ENCODE data around the gene PPBP. TPM values are rescaled to one million over a fixed set of nuclear protein-coding genes. Genes with fewer than 3 reads are reported as not detected.
"Not testable (repeated sequence)": the region's sequence is repeated elsewhere in the genome, so short reads cannot be mapped to it uniquely, and the experiment has no call there.

PPBP gene
- total RNA-seq, 1 donor from 2014 or later = 2.9 TPM

DNA sequence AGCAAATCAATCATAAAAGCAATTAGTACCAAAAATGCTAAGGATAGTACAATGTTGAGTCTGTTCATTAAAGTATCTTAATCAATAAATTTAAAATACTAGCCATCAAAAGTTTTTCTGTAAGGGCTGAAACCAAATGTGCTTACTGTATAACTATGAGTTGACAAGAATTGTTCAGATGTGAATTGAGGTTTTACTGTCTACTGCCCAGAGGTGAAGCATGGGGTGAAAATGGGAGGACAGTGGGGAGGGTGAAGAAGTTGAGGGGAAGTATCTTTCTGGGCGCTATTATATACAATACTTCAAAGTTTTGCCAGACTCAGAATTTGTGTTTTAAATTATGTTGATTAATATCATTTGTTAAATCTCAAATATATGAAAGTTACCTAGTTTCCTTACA lies 4.1 kb upstream of the PPBP start:
- no peak for DNase-seq

DNA sequence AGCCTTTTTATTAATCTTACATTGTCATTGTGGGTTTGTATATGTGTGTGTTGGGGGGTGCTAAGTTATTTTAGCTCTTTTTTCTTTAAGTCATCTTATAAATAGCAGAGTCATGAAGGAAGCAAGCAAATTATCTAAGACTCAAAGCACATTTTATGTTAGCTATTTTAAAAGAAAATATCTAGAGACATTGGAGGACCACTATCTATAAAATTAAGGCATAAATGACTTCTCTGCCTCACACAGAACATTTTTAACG lies 3.7 kb upstream of the PPBP start:
- no peak for DNase-seq

DNA sequence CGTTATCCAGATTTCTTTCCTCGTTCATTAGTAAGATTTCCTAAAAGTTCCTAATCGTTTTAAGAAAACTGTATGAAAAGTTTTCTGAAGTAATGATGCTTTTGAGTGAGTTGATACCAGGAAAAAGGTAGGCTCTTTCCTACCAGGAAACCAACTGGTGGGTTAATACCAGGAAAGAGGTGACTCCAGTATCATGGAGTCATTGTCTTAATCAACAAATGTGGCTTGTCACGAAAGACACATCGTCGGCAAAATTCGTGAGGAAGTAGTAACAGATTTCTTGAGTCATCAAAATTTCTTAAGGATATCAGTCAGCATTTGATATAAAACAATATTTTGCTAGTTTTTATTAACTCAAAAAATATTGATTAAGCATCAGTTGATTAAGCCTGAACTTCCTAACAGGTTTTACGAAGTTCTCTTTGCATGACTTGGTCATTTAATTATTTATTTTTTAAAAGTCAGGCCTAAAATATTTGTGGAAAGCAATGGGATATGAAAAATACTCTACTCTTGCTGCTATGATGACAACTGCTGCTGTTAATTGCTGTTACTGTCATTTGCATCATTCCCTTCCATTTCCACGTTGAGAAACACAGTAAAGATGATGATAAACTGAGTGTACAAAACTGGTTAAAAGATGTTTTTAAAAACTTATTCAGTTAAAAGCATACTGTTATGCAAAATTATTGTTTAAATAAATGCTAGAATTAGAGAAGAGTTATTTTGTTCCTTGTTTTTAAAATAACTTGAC lies 3.2 kb upstream of the PPBP start:
- DNase-seq = no peak

DNA sequence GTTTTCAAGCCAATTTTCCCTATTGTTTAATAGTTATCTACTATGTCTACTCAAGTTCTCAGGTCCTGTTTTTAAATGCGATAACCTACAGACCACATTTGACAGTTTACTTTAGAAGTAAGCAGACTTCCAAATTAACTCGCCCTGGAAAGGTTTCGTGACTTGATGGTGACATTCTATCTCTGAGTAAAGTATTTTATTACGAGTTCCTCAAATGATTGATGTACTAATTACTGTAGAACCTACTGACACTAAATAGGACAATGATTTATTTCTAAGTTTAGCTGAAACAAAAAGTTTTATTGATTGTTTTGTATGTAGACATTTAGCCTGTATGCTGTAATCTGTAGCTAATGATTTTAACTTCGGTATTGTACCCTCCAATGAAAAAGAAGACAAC lies 1.9 kb upstream of the PPBP start:
- DNase-seq = no peak

DNA sequence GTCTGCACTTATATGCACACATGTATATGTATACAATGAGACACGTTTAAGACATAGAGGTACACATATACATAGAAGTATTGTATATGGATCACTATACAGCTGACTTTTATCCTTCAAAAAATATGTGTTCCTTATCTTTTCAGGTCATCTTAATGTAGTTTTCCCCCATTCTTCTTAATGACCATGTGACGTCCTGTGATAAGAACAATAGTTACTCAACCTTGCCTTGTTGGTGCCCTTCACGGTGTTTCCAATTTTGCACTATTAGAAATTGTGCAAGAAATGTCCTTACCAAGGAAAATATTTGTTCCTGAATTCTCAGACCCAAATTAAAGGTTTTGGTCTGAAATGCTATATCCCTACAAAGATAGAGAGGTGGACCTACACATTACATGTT lies 1.0 kb upstream of the PPBP start:
- no peak for DNase-seq

DNA sequence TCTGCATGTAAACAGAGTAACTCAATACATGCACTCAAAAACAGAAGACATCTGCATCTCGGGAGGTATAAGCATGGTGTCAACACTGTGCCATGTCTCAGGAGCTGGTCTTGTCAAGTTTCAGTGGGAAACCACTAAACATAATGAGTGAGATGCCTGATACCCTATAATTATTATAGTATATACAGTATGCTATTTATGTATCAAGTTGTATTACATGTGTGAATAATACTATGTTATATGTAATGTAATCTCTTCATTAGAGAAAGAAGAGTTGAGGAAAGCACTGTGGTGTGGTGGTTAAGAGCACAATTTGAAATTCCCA lies 2.5 kb downstream of the PPBP start:
- no peak for DNase-seq

DNA sequence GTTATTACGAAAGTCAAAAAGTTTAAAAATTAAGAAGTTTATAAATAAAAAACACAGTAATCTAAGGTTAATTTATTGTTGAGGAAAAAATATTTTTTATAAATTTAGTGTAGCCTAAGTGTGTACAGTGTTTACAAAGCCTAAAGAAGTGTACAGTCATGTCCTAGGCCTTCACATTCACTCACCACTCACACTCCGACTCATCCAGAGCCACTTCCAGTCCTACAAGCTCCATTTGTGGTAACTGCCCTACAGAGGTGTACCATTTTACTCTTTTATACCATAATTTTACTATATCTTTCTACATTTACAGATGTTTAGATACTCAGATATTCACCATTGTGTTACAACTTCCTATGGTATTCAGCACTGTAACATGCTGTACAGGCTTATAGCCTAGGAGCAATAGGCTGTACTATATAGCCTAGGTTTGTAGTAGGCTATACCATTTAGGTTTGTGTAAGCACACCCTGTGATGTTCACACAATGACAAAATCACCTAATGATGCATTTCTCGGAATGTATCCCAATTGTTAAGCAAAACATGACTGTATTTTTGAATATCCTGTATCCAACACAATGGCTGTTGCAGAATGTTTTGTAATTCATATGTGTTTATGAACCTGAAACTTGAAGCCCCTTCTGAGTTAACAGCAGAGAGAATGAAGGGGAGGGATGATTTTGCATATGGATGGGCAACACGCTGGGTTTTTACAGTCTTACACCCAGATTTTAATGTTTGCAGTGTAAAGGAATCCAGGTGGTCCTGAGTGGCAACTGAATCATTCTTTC lies 3.1 kb downstream of the PPBP start:
- no peak for DNase-seq

DNA sequence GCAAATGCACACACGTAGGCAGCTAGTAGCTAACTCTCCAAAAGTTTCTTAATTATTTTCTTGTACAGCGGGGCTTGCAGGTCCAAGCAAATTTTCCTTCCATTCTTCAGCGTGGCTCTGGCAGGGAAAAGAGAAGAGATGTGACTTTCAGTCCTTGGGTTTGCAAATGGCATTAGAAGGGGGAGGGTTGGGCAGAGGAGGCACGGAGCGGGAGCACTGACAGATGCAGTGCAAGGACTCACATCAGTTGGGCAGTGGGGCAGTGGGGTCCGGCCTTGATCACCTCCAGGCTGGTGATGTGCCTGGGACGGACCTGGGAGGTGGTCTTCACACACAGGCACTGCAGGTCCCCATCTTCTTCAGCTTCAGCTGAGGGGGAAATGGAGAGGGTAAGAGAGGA lies 6.8 kb downstream of the PPBP start:
- not testable (repeated sequence) for DNase-seq

DNA sequence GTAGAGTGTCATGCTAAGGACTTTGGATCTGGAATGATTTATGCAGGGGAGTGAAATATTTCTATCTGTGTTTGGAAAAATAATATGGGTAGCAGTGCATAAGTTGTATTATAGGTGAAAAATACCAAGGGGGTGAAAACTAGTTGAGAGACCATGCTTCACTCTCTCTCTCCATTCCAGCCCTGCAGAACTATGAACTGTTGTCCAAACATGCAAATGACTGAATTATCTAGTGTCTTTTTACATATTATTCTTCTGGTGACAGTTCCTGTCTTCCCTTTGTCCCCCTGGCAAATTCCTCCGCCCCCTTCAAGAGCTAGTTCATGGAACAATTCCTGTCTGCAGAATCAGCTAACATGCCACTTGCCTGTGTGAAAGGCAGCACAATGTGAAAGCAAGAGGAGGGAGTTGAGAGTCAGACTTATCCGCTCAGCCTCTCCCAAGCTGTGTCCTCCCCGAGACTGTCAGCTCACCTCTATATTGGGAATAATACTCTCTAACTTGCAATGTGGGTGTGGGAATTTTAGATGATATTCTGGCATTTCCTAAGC lies 8.5 kb downstream of the PPBP start:
- no peak for DNase-seq

DNA sequence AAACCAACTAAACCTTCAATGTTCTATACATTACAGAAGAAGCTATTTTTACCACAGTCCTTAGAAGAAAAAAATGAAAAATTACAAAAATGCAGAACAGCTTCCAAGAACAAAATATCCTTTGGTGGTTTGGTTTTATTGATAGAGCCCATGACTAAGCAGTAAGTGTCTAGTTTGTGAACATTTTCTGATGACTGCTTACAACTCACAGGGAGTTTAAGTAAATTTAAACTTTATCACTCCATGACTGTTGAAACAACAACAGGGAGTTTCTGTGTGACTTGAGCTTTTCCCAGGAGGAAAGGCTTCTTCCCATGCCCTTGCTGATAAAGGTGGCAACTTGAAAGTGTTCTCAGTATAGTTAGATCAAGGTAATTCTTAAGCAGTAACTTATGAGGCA lies 9.1 kb downstream of the PPBP start:
- no peak for DNase-seq

DNA sequence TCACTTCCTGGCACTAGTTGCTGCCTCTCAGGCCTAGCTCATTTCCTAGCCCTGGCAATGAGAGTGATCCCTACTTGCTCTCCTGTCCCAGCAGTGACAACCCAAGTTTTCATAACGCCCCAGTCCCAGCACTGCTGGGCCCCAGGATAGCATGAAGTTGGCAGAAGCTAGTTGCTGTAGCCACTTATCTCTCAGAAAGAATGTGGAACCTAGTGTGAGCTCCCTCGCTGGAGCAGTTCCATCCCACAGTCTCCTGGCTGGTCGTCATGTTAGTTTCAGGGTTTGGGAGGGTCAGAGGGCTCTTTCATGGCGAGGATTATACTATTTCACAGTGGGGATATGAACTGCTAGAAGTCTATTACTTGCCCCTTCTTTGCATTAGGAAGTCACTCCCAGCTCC lies 11.3 kb downstream of the PPBP start:
- no peak for DNase-seq

DNA sequence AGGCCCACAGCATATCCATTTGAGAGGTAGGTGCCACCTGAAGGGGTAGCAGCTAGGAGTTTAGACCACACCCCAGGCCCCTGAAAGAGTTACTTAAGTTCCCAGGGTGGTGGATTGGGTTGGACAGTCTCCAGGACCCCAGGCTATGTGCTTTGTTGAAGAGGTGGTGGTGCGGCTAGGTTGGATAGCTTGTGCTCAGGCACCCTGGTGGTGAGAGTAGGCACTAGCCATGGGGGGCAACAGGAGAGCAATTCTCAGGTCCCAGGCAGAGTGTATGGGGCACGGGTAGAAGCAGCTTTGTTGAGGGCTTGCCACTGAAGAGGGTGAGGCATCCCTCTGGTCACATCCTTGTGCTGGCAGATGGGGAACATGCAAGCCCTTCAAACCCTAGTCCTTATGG lies 11.8 kb downstream of the PPBP start:
- DNase-seq = no peak

DNA sequence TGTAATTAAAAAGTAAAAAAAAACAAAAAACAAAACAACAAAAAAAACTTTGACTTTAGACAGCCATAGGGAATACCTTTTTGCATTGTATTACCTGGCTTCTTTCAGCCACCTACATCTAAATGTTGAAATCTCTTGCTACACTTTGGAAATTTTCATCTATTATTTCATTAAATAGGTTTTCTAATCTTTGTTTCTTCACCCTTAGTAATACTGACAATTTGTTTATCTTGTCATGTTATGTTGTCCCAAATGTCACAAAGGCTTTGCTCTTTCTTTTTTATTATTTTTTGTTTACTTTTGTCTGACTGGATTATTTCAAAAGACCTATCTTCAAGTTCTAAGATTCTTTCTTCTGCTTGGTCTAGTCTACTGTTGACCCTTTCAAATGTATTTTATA lies 13.6 kb downstream of the PPBP start:
- DNase-seq = no peak

DNA sequence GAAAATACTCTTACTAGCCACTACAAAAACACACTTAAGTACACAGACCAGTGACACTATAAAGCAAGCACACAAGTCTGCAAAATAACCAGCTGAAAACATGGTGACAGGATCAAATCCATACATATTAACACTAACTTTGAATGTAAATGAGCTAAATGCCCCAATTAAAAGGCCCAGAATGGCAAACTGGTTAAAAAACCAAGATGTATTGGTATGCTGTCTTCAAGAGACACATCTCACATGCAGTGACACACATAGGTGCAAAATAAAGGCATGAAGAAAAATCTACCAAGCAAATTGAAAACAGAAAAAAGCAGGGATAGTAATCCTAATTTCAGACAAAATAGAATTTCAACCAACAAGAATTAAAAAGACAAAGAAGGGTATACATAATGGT lies 17.0 kb downstream of the PPBP start:
- no peak for DNase-seq

DNA sequence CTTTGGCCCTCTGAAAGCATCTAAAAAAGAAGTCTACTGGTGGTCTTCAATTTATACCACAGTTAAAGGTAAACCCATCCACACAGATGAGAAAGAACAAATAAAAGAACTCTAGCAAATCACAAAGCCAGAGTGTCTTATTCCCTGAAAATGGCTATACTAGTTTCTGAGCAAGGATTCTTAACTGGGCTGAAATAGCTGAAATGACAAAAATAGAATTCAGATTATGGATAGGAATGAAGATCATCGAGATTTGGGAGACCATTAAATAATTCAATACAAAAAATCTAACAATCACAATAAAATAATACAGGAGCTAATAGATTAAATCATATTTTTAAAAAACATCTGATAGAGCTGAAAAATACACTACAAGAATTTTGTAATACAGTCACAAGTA lies 18.0 kb downstream of the PPBP start:
- DNase-seq = no peak

DNA sequence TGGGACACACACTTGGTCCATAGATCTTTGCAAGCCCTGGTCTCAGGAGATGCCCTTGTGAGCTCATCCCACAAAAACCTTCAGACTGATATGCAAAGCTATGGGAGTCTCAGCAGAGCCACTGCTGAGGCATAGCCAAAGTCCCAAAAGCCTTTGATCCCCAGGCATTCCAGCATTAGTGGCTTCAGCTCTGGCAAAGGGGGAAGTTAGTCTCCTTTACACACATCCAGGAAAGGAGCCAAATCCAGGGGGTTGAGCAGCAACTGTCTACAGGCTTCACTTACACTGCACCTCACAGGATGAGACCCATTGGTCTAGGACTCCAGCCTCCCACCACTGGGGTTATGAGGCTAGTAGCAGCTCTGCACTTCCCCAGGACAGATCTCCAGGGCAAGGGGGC lies 20.1 kb downstream of the PPBP start:
- DNase-seq = no peak

DNA sequence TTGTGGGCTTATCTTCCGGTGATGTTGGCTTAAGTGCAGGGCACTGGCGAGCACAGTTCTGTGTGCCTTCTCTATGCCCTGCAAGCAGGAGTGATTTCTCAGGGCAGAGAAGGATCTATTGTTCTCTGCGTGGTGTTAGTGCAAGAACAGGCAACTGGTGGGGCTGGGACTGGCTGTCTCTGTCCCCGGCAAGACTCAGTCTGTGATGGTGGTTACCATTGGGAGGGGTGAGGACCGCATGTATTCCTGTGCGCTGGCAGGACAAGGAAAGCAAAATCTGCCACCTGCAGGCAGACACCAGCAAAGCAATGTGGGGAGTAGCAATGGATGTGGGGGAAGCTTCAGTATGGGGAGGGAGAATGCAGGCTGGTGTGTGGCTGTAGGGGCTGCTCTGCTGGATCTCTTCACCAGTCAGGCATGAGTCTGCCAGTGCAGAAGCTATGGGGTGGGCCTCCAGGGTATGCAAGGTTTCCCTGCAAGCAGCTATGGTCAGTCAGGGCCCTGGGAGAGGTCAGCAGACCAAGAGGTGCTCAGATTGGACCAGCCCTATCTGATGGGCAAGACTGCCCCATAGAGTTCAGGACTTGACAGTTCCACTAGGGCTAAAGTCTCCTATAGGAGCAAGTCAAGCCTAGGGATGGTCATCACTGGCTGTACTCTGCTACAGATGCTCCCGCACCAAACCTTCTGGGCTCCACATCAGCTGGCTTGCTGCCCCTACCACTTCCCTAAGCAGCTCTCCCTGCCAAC lies 23.0 kb downstream of the PPBP start:
- no peak for DNase-seq

DNA sequence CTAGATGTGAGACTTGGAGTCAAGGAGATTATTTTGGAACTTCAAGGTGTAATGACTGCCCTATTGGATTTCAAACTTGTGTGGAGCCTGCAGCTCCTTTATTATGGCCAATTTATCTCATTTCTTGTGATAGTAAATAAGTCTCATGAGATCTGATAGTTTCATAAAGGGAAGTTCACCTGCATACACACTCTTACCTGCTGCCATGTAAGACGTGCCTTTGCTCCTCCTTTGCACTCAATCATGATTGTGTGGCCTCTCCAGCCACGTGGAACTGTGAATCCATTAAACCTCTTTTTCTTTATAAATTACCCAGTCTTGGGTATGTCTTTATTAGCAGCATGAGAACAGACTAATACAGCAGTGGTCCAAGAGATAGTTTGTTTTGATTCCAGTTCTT lies 25.3 kb downstream of the PPBP start:
- no peak for DNase-seq

DNA sequence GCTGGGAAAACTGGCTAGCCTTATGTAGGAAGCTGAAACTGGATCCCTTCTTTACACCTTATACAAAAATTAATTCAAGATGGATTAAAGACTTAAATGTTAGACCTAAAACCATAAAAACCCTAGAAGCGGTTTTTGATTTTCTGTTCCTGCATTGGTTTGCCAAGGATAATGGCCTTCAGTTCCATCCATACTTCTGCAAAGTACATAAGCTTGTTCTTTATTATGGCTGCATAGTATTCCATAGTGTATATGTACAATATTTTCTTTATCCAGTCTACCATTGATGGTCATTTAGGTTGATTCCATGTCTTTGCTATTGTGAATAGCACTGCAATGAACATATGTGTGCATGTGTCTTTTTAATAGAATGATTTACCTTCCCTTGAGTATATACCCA lies 28.9 kb downstream of the PPBP start:
- not testable (repeated sequence) for DNase-seq

DNA sequence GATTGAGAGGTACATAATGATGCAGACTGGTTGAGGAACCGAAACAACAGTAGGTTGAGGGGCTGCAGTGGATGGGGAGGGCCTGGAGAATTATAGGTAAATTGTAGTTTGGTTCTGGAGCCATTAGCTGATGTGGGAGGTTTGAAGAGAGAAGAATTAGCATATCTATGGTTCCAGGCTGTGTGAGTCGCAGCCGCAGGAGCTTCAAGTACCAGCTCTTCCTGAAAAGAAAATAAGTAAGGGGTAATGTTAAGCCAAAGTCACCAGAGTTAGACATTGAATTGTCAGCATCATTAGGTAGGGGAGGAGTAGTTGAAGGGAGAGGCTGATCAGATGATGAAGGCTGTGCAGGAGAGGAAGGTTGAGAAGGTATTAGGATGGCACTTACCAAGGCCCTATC lies 35.6 kb downstream of the PPBP start:
- no peak for DNase-seq

DNA sequence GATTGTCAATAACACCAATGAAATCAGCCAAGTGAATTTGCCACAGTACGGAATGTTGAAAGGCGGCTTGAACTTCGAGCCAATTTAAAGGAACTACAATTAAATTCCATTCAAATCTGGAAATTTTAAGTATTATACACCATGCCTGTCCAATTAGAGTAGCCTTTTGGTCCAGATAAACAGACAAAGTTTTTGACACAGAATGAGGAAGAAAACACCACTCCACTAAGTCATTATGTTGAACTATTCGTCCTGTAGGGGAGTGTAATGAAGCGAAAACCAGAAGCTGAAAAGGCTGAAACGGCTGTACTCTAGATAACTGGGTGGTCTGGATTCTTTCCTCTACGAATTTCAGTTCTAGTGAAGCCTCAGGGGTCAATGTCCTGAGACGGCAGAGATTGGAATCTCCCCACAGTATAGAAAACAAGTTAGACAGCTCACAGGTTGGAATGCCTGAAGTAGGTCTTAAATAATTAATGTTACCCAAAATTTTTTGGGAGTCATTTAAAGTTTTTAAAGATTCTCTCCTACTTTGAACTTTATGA lies 37.5 kb downstream of the PPBP start:
- DNase-seq = not testable (repeated sequence)

DNA sequence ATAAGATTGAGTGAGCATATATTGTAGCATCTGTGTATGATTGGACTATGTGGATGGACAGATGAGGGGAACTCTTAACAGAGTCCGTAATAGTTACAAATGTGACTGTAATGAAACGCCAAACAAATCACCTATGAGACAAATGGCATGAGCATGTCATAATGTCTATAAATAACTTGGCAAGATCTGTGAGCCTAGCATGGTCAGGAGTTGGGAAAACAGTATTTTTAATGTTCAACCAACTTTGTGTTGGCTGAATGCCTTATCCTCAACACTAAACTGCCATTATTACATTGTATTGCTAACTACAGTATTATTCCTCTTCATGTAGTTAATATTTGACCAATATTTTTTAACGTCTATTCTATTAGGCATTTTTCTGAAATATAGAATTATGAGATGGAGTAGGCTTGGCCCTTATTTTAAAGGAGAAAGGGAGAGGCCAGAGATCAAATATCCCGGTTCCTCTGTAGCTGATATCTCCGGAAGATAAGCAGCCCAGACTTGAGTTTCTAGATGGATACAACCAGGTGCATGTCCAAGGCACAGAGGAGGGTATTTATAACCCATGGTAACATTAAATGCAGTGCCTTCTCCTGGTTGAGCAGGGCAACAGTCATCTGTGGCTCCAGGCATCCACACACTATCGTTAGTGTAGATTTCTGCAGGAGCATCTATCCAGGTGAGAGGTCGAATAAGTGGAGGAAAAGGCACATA lies 38.8 kb downstream of the PPBP start:
- DNase-seq = no peak

DNA sequence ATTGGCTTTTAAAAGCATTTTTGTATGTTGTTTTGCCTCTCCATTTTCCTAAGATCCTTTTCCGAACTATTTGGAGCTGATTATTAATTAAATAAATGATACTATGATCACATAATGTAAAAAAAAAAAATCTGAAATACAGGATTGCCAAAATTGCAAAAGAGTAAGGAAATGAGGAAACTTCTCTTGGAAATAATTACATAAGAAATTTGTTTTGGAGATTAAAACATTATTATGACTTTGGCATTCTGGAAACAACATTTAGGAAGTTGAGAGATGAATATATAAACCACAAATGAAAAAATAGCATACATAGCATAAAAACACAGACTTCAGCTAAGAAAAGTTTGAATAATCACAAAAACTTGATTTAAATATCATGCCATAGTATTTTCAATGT lies 39.7 kb downstream of the PPBP start:
- DNase-seq = no peak
